Esophagus squamous epithelium (tissue), 4 donors: ENCODE measurements around the gene SMIM22.

Experiments used
- CTCF ChIP-seq, 6 experiments: fragments of 450-650 bp in 4 of 6; fragments of 200-600 bp in 2 of 6; sonication (generic) in 2 of 6; IDR thresholded peaks; one replicate each; pipeline ENCODE4 v1.5.1; 2016 to 2019; ENCODE audit warnings: antibody characterized with exemption in 6 of 6, mild to moderate bottlenecking in 4 of 6, moderate library complexity in 4 of 6
- POLR2A ChIP-seq, 4 donors: fragments of 450-650 bp; IDR thresholded peaks; one replicate each; pipeline ENCODE4 v1.6.1; 2017; ENCODE audit warnings: antibody characterized with exemption in 4 of 4, mild to moderate bottlenecking in 4 of 4, moderate library complexity in 3 of 4

- TF ChIP-seq CTCF (IDR thresholded peaks at IDR 0.05), result no peak
- TF ChIP-seq POLR2A (IDR thresholded peaks at IDR 0.05), result no peak
These were observed 25.5 kb downstream of the SMIM22 start for GRCh38 chr16:4820652-4821051.
